ENCODE results near the gene AFF3. TPM values are rescaled to one million over a fixed set of nuclear protein-coding genes. Genes with fewer than 3 reads are reported as not detected.

AFF3 gene
- total RNA-seq, 1 experiment from 2014 or later, result 0.61 TPM

GRCh38 chr2:99748344-99748743 lies 394.0 kb downstream of the AFF3 start:
- BruUV-seq (replicated peaks), result no TSS peak
- no peaks in the 10 kb centered on the region for H3K36me3 ChIP-seq (ENCODE audit: control insufficient read depth in 1 of 2, insufficient read depth in 2 of 2, low read length in 2 of 2)

More at GRCh38 chr2:99748344-99748743, 394.0 kb downstream of the AFF3 start:
- peaks cover 35% of the 10 kb centered on the region for H3K27me3 ChIP-seq (ENCODE audit: insufficient read depth, low read length)
- no peak for TF ChIP-seq REST (IDR thresholded peaks at IDR 0.05; ENCODE audit: low read depth)
- TF ChIP-seq SRF (IDR thresholded peaks at IDR 0.05; ENCODE audit: low read depth), result no peak
- no peak for TF ChIP-seq CEBPB (IDR thresholded peaks at IDR 0.05; ENCODE audit: low read depth)
- no peak for TF ChIP-seq ZNF274 (IDR thresholded peaks at IDR 0.05; ENCODE audit: low read depth, low read length)
- ChIA-PET RAD21 (ENCODE audit: low non-redundant PET in 1 of 2, low total read pairs in 2 of 2, uncharacterized antibody in 2 of 2, unreplicated experiment in 2 of 2) (no interaction called here), CTCF (interaction anchor here (0.6 kb wide), 1 partner anchor 16 kb away, joined by 3 read pairs; no protein-coding TSS in a partner anchor), POLR2A (no interaction called here)
- no peak overlapping the region for H3K27ac ChIP-seq (ENCODE audit: low read depth, low read length)
- peaks cover 0 to 3% of the 10 kb centered on the region in 2 experiments; a peak in 1 of 4 replicates for H3K4me1 ChIP-seq (ENCODE audit: control insufficient read depth in 1 of 2, insufficient read depth in 2 of 2, low read length in 2 of 2)
- no peak for ATAC-seq
- H3K9ac ChIP-seq (ENCODE audit: low read length), result no peak overlapping the region
- intact Hi-C loops (cut with micrococcal nuclease), result no loop called here
- no peaks in the 10 kb centered on the region for H3K9me3 ChIP-seq (ENCODE audit: control insufficient read depth in 1 of 2, insufficient read depth in 1 of 2, low read depth in 1 of 2, low read length in 2 of 2)
- H3K79me2 ChIP-seq (ENCODE audit: insufficient read depth, low read length), result no peaks in the 10 kb centered on the region
- H3K4me3 ChIP-seq (replicated peaks in 1 of 2; ENCODE audit: low read depth in 1 of 2, low read length in 2 of 2), result no peak overlapping the region
- H4K20me1 ChIP-seq (ENCODE audit: insufficient read depth), result no peaks in the 10 kb centered on the region
- no peak overlapping the region for H2AFZ ChIP-seq (ENCODE audit: low read depth, low read length, poor library complexity, severe bottlenecking)
- DNase-seq (ENCODE audit: low read depth, low spot score), result no peak
- H3K4me2 ChIP-seq (ENCODE audit: low read length), result no peak overlapping the region
- H3K9me2 ChIP-seq (ENCODE audit: insufficient read depth), result no peaks in the 10 kb centered on the region

Data from HCT116 (cell line).